Kidney (tissue), 14 donors: Measurements from ENCODE around the gene CD99. TPM values are rescaled to one million over a fixed set of nuclear protein-coding genes. Genes with fewer than 3 reads are reported as not detected.

Source experiments
- DNase-seq, 5 donors: peaks; one replicate each; pipeline ENCODE4 v3.0.0-alpha.2; 2013 to 2020
- FAIRE-seq: peaks from 2 replicates; lab custom pipeline; 2012; peaks lifted over from hg19 to GRCh38; lab: Jason Lieb, UNC
- H3K27ac ChIP-seq, 2 donors: one replicate each; pipeline ENCODE4 v1.7.0; 2013; ENCODE audit warnings: low read depth in 2 of 2, low read length in 2 of 2, inconsistent platforms in 1 of 2
- H3K27me3 ChIP-seq: one replicate; pipeline ENCODE4 v1.7.1; 2013; ENCODE audit warnings: low read length, inconsistent platforms; ENCODE audit not compliant: control insufficient read depth, insufficient read depth
- H3K36me3 ChIP-seq, 3 donors: one replicate each; pipeline versions ENCODE4 v1.7.0 to v1.7.1; 2013; ENCODE audit warnings: low read length in 3 of 3, control low read depth in 1 of 3, inconsistent platforms in 1 of 3; ENCODE audit not compliant: insufficient read depth in 3 of 3, control insufficient read depth in 2 of 3
- H3K4me1 ChIP-seq, 3 donors: one replicate each; pipeline versions ENCODE4 v1.7.0 to v1.7.1; 2013; ENCODE audit warnings: low read length in 3 of 3, inconsistent platforms in 1 of 3, low read depth in 1 of 3; ENCODE audit not compliant: control insufficient read depth in 2 of 3, insufficient read depth in 2 of 3
- H3K4me3 ChIP-seq, 3 donors: one replicate each; pipeline versions ENCODE4 v1.7.0 to v1.8.1; 2013; ENCODE audit warnings: low read length in 3 of 3, control low read depth in 1 of 3, inconsistent platforms in 1 of 3
- H3K9ac ChIP-seq, 3 donors: one replicate each; pipeline versions ENCODE4 v1.7.0 to v1.7.1; 2013; ENCODE audit warnings: low read length in 3 of 3, control low read depth in 1 of 3, inconsistent platforms in 1 of 3
- H3K9me3 ChIP-seq, 3 donors: one replicate each; pipeline versions ENCODE4 v1.7.0 to v1.7.1; 2013; ENCODE audit warnings: low read length in 3 of 3, control low read depth in 1 of 3, inconsistent platforms in 1 of 3; ENCODE audit not compliant: control insufficient read depth in 2 of 3, insufficient read depth in 1 of 3
- CTCF ChIP-seq: IDR thresholded peaks from 3 replicates; pipeline ENCODE4 v1.5.1; 2012; ENCODE audit warnings: mild to moderate bottlenecking, moderate library complexity, borderline replicate concordance; ENCODE audit not compliant: insufficient read depth; ENCODE audit errors: extremely low read depth
- intact Hi-C: fragments of 100-400 bp; cut with DNase I; formaldehyde crosslinking; loops from one replicate; pipeline ENCODE4 v1.11.1; 2022
- polyA plus RNA-seq: library from polyadenylated mRNA; stranded (reverse); fragments of 350-450 nt; fragmentation: Illumina TruSeq; extraction: RNeasy Lipid Tissue Mini Kit (QIAGEN cat#74804); gene quantifications from one replicate; pipeline ENCODE4 v1.2.3, GENCODE V29; 2014; ENCODE audit warnings: low read depth, low replicate concordance; ENCODE audit not compliant: insufficient read depth
- total RNA-seq: library from RNA; stranded (reverse); fragmentation: NEBNext Ultra II Directional; extraction: Animal tissue kit (Norgen Biotek cat#: 25700); gene quantifications from one replicate; pipeline ENCODE4 v1.2.1, GENCODE V29; 2021
- donor health status: control.
- donor health status: control.
- donor health status: control.
- donor health status: control.
- donor health status: control.
- donor health status: DM: yes; HTN: yes; CAD: no.
- donor health status: Normal renal cell carcinoma (clear cell type).

CD99 gene
- total and polyA plus RNA-seq, 2 donors from 2014 or later: 125 to 136 TPM

- Histone ChIP-seq H3K36me3 (peaks cover 3 to 15% (median 6%) of the 10 kb centered on the region in 3 donors), H3K9me3 (no peaks in the 10 kb centered on the region), H3K27me3 (no peaks in the 10 kb centered on the region), H3K4me1 (peaks cover 0 to 29% (median 11%) of the 10 kb centered on the region in 3 donors), H3K9ac (no peak overlapping the region), H3K4me3 (no peak overlapping the region), H3K27ac (peak overlapping the region in 1 of 2 donors; percentile 41)
- intact Hi-C loops: no loop called here
- no peak for FAIRE-seq
- peak in 1 of 5 donors; percentile 43 for DNase-seq
- TF ChIP-seq CTCF: no peak
Observed at GRCh38 chrX:2710041-2710840, 19.1 kb downstream of the CD99 start.

- H3K4me3 ChIP-seq: no peak overlapping the region
- no peak overlapping the region for H3K9ac ChIP-seq
- no peaks in the 10 kb centered on the region for H3K9me3 ChIP-seq
- H3K27me3 ChIP-seq: no peaks in the 10 kb centered on the region
- no peak overlapping the region for H3K27ac ChIP-seq
- no peak for TF ChIP-seq CTCF
- FAIRE-seq (no peak), DNase-seq (no peak)
- peaks cover 3 to 15% (median 6%) of the 10 kb centered on the region in 3 donors for H3K36me3 ChIP-seq
- intact Hi-C loops: no loop called here
- H3K4me1 ChIP-seq: peaks cover 0 to 29% (median 11%) of the 10 kb centered on the region in 3 donors
Observed at GRCh38 chrX:2711441-2711840, 20.3 kb downstream of the CD99 start.

DNA sequence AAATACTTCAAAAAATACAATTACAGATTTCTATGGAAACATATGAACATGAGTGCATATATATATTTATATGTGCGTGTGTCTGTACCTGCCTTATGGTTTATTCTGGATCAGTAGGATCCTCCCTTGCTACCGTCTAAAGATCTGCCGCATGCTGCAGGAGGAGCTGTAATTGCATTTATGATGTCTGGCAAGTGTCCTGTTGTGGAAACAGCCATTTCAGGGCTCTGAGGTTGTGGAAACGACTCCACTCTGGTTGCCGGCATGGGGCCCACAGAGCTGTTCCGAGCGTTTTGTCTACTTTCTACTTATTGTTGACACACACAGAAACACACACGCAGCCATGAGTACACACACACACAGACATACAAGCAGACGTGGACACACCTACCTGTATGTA is 21.3 kb downstream of the CD99 start:
- Histone ChIP-seq H3K27ac (no peak overlapping the region), H3K4me3 (no peak overlapping the region), H3K9me3 (no peaks in the 10 kb centered on the region), H3K27me3 (no peaks in the 10 kb centered on the region), H3K9ac (no peak overlapping the region), H3K36me3 (peaks cover 3 to 18% (median 6%) of the 10 kb centered on the region in 3 donors), H3K4me1 (peaks cover 0 to 23% (median 4%) of the 10 kb centered on the region in 3 donors)
- FAIRE-seq (no peak), DNase-seq (no peak)
- intact Hi-C loops: no loop called here
- TF ChIP-seq CTCF: no peak
